Sigmoid colon (tissue), 7 donors: ENCODE measurements around the gene PRKCI. TPM values are rescaled to one million over a fixed set of nuclear protein-coding genes. Genes with fewer than 3 reads are reported as not detected.
"Not testable (repeated sequence)": the region's sequence is repeated elsewhere in the genome, so short reads cannot be mapped to it uniquely, and the experiment has no call there.

Experiments used
- DNase-seq: peaks from one replicate; pipeline ENCODE4 v3.0.0-alpha.2; 2019
- H3K27ac ChIP-seq, 4 donors: fragments of 200-600 bp; sonication (generic); one replicate each; pipeline ENCODE4 v1.5.1; 2016 to 2019; ENCODE audit warnings: mild to moderate bottlenecking in 1 of 4
- H3K27me3 ChIP-seq, 3 donors: fragments of 200-600 bp; sonication (generic); one replicate each; pipeline ENCODE4 v1.5.1; 2019; ENCODE audit warnings: mild to moderate bottlenecking in 1 of 3
- H3K36me3 ChIP-seq, 4 donors: fragments of 200-600 bp; sonication (generic); one replicate each; pipeline ENCODE4 v1.5.1; 2016 to 2019
- H3K4me1 ChIP-seq, 4 donors: fragments of 200-600 bp; sonication (generic); one replicate each; pipeline ENCODE4 v1.5.1; 2017 to 2019
- H3K4me3 ChIP-seq, 4 donors: fragments of 200-600 bp; sonication (generic); one replicate each; pipeline ENCODE4 v1.5.1; 2017 to 2019; ENCODE audit warnings: mild to moderate bottlenecking in 2 of 4, moderate library complexity in 1 of 4
- H3K9me3 ChIP-seq, 4 donors: fragments of 200-600 bp in 3 of 4; sonication (generic) in 3 of 4; one replicate each; pipeline versions ENCODE4 v1.5.1 to v1.6.1; 2013 to 2019
- CTCF ChIP-seq, 4 experiments: fragments of 450-650 bp in 3 of 4; fragments of 200-600 bp in 1 of 4; IDR thresholded peaks; one replicate each; pipeline ENCODE4 v1.5.1; 2016 to 2019; ENCODE audit warnings: antibody characterized with exemption in 4 of 4, mild to moderate bottlenecking in 3 of 4, moderate library complexity in 2 of 4
- EP300 ChIP-seq, 4 donors: sonication (generic); formaldehyde crosslinking; IDR thresholded peaks; one replicate each; pipeline ENCODE4 v1.6.1; 2017; ENCODE audit warnings: antibody characterized with exemption in 4 of 4
- POLR2A ChIP-seq, 2 donors: fragments of 450-650 bp; IDR thresholded peaks; one replicate each; pipeline ENCODE4 v1.6.1; 2016; ENCODE audit warnings: antibody characterized with exemption in 2 of 2, mild to moderate bottlenecking in 2 of 2, moderate library complexity in 2 of 2
- POLR2AphosphoS5 ChIP-seq, 4 donors: sonication (generic); formaldehyde crosslinking; IDR thresholded peaks; one replicate each; pipeline ENCODE4 v1.6.1; 2017; ENCODE audit warnings: antibody characterized with exemption in 4 of 4
- WGBS, 2 donors: extraction: QIAGEN DNeasy Blood & Tissue Kit; methylation state at CpG; one replicate each; pipeline ENCODE4 v1.1.7; 2013; 5-methylcytosine and 5-hydroxymethylcytosine counted together
- intact Hi-C: fragments of 100-400 bp; cut with DNase I; formaldehyde crosslinking; loops from one replicate; pipeline ENCODE4 v1.15.1; 2023
- polyA plus RNA-seq, 3 donors: library from polyadenylated mRNA; stranded (reverse); fragments of 200-250 nt; gene quantifications; one replicate each; pipeline ENCODE4 v1.2.3, GENCODE V29; 2013
- total RNA-seq, 4 donors: library from RNA; depleted of rRNA; stranded (reverse); fragments of >200 nt; gene quantifications; one replicate each; pipeline ENCODE4 v1.1.0, GENCODE V29; 2016
- donor health status: healthy with polysubstance abuse.
- donor health status: Bipolar disorder and iron deficiency.
- donor health status: healthy.

The PRKCI gene
- total and polyA plus RNA-seq, 7 donors = 11.8 to 33.2 (median 23.9) TPM

- Histone ChIP-seq H3K36me3 (no peaks in the 10 kb centered on the region), H3K9me3 (no peaks in the 10 kb centered on the region), H3K4me3 (no peak overlapping the region), H3K27me3 (no peaks in the 10 kb centered on the region), H3K27ac (no peak overlapping the region), H3K4me1 (no peaks in the 10 kb centered on the region)
- 86 to 90% methylated on average over 3 of the region's 3 CpGs for WGBS, 2 donors
- TF ChIP-seq POLR2AphosphoS5 (IDR thresholded peaks at IDR 0.05) (no peak), CTCF (IDR thresholded peaks at IDR 0.05) (no peak), POLR2A (IDR thresholded peaks at IDR 0.05) (no peak)
- no peak for DNase-seq
- intact Hi-C loops = no loop called here
Measured at GRCh38 chr3:170337420-170337819, 115.2 kb downstream of the PRKCI start.

DNA sequence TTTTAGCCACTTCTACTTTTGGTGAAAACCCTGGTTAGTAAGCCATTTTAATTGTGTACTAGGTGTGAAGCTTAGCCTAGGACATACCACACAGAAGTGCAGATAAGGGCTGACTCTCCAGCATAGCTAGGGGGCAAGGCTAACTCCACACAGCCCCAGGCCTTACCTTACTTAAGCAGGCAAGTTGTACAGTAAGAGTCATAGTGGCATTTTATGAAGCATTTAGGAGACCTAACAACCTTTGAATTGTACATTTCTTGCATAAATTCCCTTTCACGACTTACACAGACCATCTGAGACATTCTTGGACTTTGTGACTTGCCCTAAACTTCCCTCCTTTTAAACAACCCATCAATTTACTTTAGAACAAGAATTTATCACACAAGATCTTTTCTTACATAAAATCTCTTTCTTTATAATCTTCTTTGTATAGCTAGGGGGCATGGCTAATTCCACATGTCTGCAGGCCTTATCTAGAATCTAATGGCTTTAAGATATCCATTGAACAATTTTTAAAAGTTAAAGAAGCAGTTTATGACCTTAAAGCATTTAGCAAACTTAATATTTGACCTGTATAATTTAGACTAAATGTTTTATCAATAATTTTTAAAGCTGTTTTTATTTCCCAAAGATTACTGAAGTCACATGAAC lies 116.6 kb downstream of the PRKCI start:
- DNase-seq = no peak
- TF ChIP-seq CTCF (IDR thresholded peaks at IDR 0.05) (no peak), POLR2A (IDR thresholded peaks at IDR 0.05) (no peak), POLR2AphosphoS5 (IDR thresholded peaks at IDR 0.05) (no peak), EP300 (IDR thresholded peaks at IDR 0.05) (no peak)
- Histone ChIP-seq H3K9me3 (no peaks in the 10 kb centered on the region), H3K4me1 (no peaks in the 10 kb centered on the region), H3K27ac (no peak overlapping the region), H3K27me3 (no peaks in the 10 kb centered on the region), H3K36me3 (no peaks in the 10 kb centered on the region), H3K4me3 (no peak overlapping the region)
- whole genome bisulfite sequencing, 2 donors = 83 to 86% methylated on average over 1 of the region's 1 CpG
- intact Hi-C loops = no loop called here

DNA sequence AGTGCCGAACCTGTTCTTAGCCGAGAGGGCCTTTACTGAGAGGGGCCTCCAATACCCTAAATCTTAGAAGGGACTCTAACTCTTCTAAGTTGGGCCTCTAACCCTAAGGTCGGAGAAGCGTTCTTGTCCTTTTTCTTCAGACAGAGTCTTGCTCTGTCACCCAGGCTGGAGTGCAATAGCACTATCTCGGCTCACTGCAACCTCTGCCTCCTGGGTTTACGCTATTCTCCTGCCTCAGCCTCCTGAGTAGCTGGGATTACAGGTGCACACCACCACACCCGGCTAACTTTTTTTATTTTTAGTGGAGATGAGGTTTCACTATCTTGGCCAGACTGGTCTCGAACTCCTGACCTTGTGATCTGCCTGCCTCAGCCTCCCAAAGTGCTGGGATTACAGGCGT lies 120.0 kb downstream of the PRKCI start:
- DNase-seq, H3K4me1 ChIP-seq, H3K4me3 ChIP-seq, intact Hi-C loops, H3K36me3 ChIP-seq, H3K9me3 ChIP-seq, H3K27me3 ChIP-seq, H3K27ac ChIP-seq: not testable (repeated sequence)
- 96% methylated on average over 9 of the region's 9 CpGs for WGBS, 2 donors

DNA sequence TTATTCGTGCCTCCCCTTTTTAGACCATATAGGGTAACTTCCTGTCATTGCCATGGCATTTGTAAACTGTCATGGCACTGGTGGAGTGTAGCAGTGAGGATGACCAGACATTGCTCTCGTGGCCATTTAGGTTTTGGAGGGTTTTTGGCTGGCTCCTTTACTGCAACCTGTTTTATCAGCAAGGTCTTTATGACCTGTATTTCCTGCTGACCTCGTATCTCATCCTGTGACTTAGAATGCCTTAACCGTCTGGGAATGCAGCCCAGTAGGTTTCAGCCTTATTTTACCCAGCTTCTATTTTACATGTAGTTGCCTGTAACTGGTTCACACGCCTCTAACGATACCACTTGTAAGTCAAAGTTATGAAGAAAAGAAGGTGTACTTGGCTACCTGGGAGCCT lies 121.6 kb downstream of the PRKCI start:
- H3K9me3 ChIP-seq, DNase-seq, H3K4me3 ChIP-seq, H3K4me1 ChIP-seq, H3K27me3 ChIP-seq, intact Hi-C loops, H3K36me3 ChIP-seq, H3K27ac ChIP-seq: not testable (repeated sequence)
- WGBS, 2 donors = 37 to 68% methylated on average over 6 of the region's 6 CpGs

DNA sequence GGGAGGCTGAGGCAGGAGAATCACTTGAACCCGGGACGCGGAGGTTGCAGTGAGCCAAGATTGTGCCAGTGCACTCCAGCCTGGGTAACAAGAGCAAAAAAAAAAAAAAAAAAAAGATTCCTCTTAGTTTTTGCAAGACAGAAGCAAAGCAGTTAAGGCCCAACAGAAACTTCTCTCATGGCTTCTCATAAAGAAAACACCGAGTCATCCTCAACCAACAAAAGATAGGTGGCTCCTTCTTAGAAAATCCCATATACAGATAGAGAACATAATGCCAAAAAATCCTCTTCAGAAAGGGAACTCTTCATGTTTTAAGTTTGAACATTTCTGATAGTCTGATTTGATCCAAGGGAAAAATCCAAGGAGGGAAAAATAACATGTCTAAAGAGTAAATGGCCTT lies 122.7 kb downstream of the PRKCI start:
- TF ChIP-seq CTCF (IDR thresholded peaks at IDR 0.05) (no peak), EP300 (IDR thresholded peaks at IDR 0.05) (no peak), POLR2AphosphoS5 (IDR thresholded peaks at IDR 0.05) (no peak), POLR2A (IDR thresholded peaks at IDR 0.05) (no peak)
- H3K4me3 ChIP-seq = no peak overlapping the region
- no peak overlapping the region for H3K27ac ChIP-seq
- no peaks in the 10 kb centered on the region for H3K36me3 ChIP-seq
- WGBS, 2 donors = 79 to 95% methylated on average over 4 of the region's 4 CpGs
- H3K4me1 ChIP-seq = no peaks in the 10 kb centered on the region
- intact Hi-C loops = no loop called here
- no peak for DNase-seq
- no peaks in the 10 kb centered on the region for H3K27me3 ChIP-seq
- no peaks in the 10 kb centered on the region for H3K9me3 ChIP-seq
